Measurements from ENCODE around the gene CORO1C. TPM values are rescaled to one million over a fixed set of nuclear protein-coding genes. Genes with fewer than 3 reads are reported as not detected.

CORO1C gene
- total and polyA plus RNA-seq, 9 of the 15 experiments (the other 6 are each of a cell fraction or from before 2014, with no cell fraction given): 55.2 to 280 (median 150) TPM

- TF ChIP-seq ARID4B (CRISPR knock-in tag; IDR thresholded peaks at IDR 0.05) (peak; percentile 12; the same call in 1 of the 2 replicates), ZHX1 (conservative IDR thresholded peaks at IDR 0.05; ENCODE audit: low read length) (no peak), PPARD (CRISPR knock-in tag; IDR thresholded peaks at IDR 0.05) (no peak), COPS2 (conservative IDR thresholded peaks at IDR 0.05) (no peak), STAT5A (IDR thresholded peaks at IDR 0.05; ENCODE audit: borderline replicate concordance, low read length) (peak; percentile 33; the same call in 1 of the 2 replicates), ESRRA (IDR thresholded peaks at IDR 0.05; ENCODE audit: borderline replicate concordance, low read depth) (0 out of 2 replicates have a peak, but pooled peaks have one; percentile 11), NBN (IDR thresholded peaks at IDR 0.05; ENCODE audit: low read depth) (peak; percentile 32; the same call in 1 of the 2 replicates), KHSRP (IDR thresholded peaks at IDR 0.05) (no peak), ZNF311 (CRISPR knock-in tag; IDR thresholded peaks at IDR 0.05) (no peak), NCOA4 (IDR thresholded peaks at IDR 0.05; ENCODE audit: partially characterized antibody) (no peak), RBFOX2 (IDR thresholded peaks at IDR 0.05; ENCODE audit: low read depth, low read length) (peak; percentile 84), THRA (IDR thresholded peaks at IDR 0.05) (no peak), STAT5B (CRISPR knock-in tag; IDR thresholded peaks at IDR 0.05) (no peak), PRPF4 (IDR thresholded peaks at IDR 0.05; ENCODE audit: insufficient read depth, low read depth, low read length, poor library complexity, severe bottlenecking) (no peak), PRMT5 (CRISPR knock-in tag; IDR thresholded peaks at IDR 0.05) (no peak), ZNF436 (CRISPR knock-in tag; IDR thresholded peaks at IDR 0.05) (no peak), ADNP (tag; IDR thresholded peaks at IDR 0.05) (no peak), SAFB2 (IDR thresholded peaks at IDR 0.05; ENCODE audit: borderline replicate concordance, low read depth, low read length, severe bottlenecking) (no peak), TCF15 (CRISPR knock-in tag; IDR thresholded peaks at IDR 0.05) (no peak), CC2D1A (IDR thresholded peaks at IDR 0.05) (no peak), NFE2 (IDR thresholded peaks at IDR 0.05; ENCODE audit: low read depth) (0 out of 2 replicates have a peak, but pooled peaks have one; percentile 3)
Measured at GRCh38 chr12:108629824-108630476, 101.4 kb downstream of the CORO1C start (continued).
